HepG2 (cell line): ENCODE results near the gene SENP5.

Source experiments
- CTCF ChIP-seq: sonication (generic); formaldehyde crosslinking; IDR thresholded peaks from 2 replicates; pipeline ENCODE4 v1.5.0; 2020; ENCODE audit warnings: mild to moderate bottlenecking, missing genetic modification reagents, moderate library complexity
- EZH2 ChIP-seq: conservative IDR thresholded peaks from 2 replicates; pipeline ENCODE4 v1.6.1; 2012; ENCODE audit warnings: mild to moderate bottlenecking, low read depth, low read length, moderate library complexity
- FLYWCH1 ChIP-seq: sonication (generic); formaldehyde crosslinking; IDR thresholded peaks from 2 replicates; pipeline ENCODE4 v1.8.1; 2023; ENCODE audit warnings: mild to moderate bottlenecking, missing genetic modification reagents
- JUND ChIP-seq: sonication (generic); formaldehyde crosslinking; IDR thresholded peaks from 2 replicates; pipeline ENCODE4 v1.8.0; 2022; ENCODE audit warnings: mild to moderate bottlenecking, missing genetic modification reagents
- NFYC ChIP-seq: IDR thresholded peaks from 2 replicates; pipeline ENCODE4 v1.6.1; 2016; ENCODE audit warnings: missing genetic modification reagents, missing compliant biosample characterization
- NR2C2 ChIP-seq: sonication (generic); formaldehyde crosslinking; IDR thresholded peaks from 2 replicates; pipeline ENCODE4 v1.4.0; 2020; ENCODE audit warnings: missing genetic modification reagents, mild to moderate bottlenecking, moderate library complexity, borderline replicate concordance
- PHF20 ChIP-seq: sonication (generic); formaldehyde crosslinking; IDR thresholded peaks from 2 replicates; pipeline ENCODE4 v1.5.0; 2020; ENCODE audit warnings: mild to moderate bottlenecking, missing genetic modification reagents
- POLR2A ChIP-seq, 2 experiments: IDR thresholded peaks; 2 replicates each; pipeline ENCODE4 v1.6.1; 2011; ENCODE audit warnings: low read depth in 2 of 2, low read length in 2 of 2, mild to moderate bottlenecking in 1 of 2, moderate library complexity in 1 of 2; ENCODE audit not compliant: insufficient read depth in 1 of 2
- POLR2AphosphoS5 ChIP-seq: IDR thresholded peaks from 2 replicates; pipeline ENCODE4 v1.6.1; 2012; ENCODE audit warnings: low read depth, low read length
- RELA ChIP-seq: sonication (generic); formaldehyde crosslinking; IDR thresholded peaks from 2 replicates; pipeline ENCODE4 v1.4.0; 2020; ENCODE audit warnings: missing genetic modification reagents
- ZKSCAN5 ChIP-seq: sonication (generic); formaldehyde crosslinking; IDR thresholded peaks from 2 replicates; pipeline ENCODE4 v1.5.1; 2020; ENCODE audit warnings: mild to moderate bottlenecking, missing genetic modification reagents
- ZNF234 ChIP-seq: sonication (generic); formaldehyde crosslinking; conservative IDR thresholded peaks from 2 replicates; pipeline ENCODE4 v1.5.1; 2020; ENCODE audit warnings: mild to moderate bottlenecking, missing genetic modification reagents
- ZNF530 ChIP-seq: sonication (generic); formaldehyde crosslinking; IDR thresholded peaks from 2 replicates; pipeline ENCODE4 v1.5.0; 2020; ENCODE audit warnings: low read depth, mild to moderate bottlenecking, missing genetic modification reagents
- ZNF570 ChIP-seq: sonication (generic); formaldehyde crosslinking; IDR thresholded peaks from 2 replicates; pipeline ENCODE4 v1.4.0; 2020; ENCODE audit warnings: mild to moderate bottlenecking, missing genetic modification reagents, borderline replicate concordance

- TF ChIP-seq EZH2 (no peak), NR2C2 (CRISPR knock-in tag) (no peak), POLR2A (IDR thresholded peaks at IDR 0.05; ENCODE audit: insufficient read depth in 1 of 2, low read depth in 2 of 2, low read length in 2 of 2) (no peak), ZKSCAN5 (CRISPR knock-in tag) (no peak), JUND (CRISPR knock-in tag) (no peak), NFYC (CRISPR knock-in tag) (no peak), POLR2AphosphoS5 (0 out of 2 replicates have a peak, but pooled peaks have one; percentile 39), FLYWCH1 (CRISPR knock-in tag) (no peak), ZNF570 (CRISPR knock-in tag) (no peak), ZNF234 (CRISPR knock-in tag) (no peak), RELA (CRISPR knock-in tag) (no peak), CTCF (no peak), ZNF530 (CRISPR knock-in tag) (no peak), PHF20 (no peak)
Measured at GRCh38 chr3:196938576-196938975, 70.9 kb downstream of the SENP5 start.
